ENCODE measurements around the gene TMEM184A. TPM values are rescaled to one million over a fixed set of nuclear protein-coding genes. Genes with fewer than 3 reads are reported as not detected.

TMEM184A gene
- total RNA-seq, 4 donors from 2014 or later, result 0.23 to 0.42 TPM; not detected in 2

DNA sequence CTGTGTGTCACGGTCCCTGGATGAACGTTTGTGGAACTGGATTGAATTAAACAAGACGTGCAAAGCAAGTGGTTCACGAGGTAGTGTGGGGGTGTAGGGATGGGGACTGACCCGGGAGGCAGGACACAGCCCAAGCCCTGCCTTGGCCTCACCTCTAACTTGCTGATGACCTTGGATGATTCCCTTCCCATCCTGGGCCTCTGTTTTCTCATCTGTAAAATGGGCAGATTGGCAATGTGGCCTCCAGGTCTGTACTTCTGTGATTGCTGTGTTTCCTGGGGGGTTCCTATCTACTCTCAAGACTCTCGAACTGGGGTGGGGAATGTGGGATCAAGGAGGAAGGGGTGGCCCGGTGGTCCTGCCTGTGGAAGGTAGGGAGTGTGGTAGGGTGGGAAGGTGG, 19.8 kb upstream of the TMEM184A start:
- Histone ChIP-seq H3K9me3 (no peaks in the 10 kb centered on the region), H3K36me3 (peaks cover 0 to 11% (median 1%) of the 10 kb centered on the region in 4 donors), H3K27ac (replicated peaks in 1 of 4) (no peak overlapping the region), H3K4me3 (no peak overlapping the region), H3K27me3 (no peaks in the 10 kb centered on the region), H3K4me1 (peaks cover 7 to 22% (median 20%) of the 10 kb centered on the region in 4 donors)
- no peak for TF ChIP-seq EP300 (IDR thresholded peaks at IDR 0.05)
- TF ChIP-seq POLR2AphosphoS5 (IDR thresholded peaks at IDR 0.05), result no peak
- TF ChIP-seq, protein P1, sequence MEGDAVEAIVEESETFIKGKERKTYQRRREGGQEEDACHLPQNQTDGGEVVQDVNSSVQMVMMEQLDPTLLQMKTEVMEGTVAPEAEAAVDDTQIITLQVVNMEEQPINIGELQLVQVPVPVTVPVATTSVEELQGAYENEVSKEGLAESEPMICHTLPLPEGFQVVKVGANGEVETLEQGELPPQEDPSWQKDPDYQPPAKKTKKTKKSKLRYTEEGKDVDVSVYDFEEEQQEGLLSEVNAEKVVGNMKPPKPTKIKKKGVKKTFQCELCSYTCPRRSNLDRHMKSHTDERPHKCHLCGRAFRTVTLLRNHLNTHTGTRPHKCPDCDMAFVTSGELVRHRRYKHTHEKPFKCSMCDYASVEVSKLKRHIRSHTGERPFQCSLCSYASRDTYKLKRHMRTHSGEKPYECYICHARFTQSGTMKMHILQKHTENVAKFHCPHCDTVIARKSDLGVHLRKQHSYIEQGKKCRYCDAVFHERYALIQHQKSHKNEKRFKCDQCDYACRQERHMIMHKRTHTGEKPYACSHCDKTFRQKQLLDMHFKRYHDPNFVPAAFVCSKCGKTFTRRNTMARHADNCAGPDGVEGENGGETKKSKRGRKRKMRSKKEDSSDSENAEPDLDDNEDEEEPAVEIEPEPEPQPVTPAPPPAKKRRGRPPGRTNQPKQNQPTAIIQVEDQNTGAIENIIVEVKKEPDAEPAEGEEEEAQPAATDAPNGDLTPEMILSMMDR (IDR thresholded peaks at IDR 0.05), result no peak
- no peak for TF ChIP-seq POLR2A (IDR thresholded peaks at IDR 0.05; ENCODE audit: low read depth)
- intact Hi-C loops (cut with DNase I), result loop anchor here (5.0 kb wide), 1 partner anchor 896 kb away; no protein-coding TSS in a partner anchor
- 89% methylated on average over 7 of the region's 7 CpGs for WGBS
- no peak for DNase-seq (ENCODE audit: extremely low spot score)

DNA sequence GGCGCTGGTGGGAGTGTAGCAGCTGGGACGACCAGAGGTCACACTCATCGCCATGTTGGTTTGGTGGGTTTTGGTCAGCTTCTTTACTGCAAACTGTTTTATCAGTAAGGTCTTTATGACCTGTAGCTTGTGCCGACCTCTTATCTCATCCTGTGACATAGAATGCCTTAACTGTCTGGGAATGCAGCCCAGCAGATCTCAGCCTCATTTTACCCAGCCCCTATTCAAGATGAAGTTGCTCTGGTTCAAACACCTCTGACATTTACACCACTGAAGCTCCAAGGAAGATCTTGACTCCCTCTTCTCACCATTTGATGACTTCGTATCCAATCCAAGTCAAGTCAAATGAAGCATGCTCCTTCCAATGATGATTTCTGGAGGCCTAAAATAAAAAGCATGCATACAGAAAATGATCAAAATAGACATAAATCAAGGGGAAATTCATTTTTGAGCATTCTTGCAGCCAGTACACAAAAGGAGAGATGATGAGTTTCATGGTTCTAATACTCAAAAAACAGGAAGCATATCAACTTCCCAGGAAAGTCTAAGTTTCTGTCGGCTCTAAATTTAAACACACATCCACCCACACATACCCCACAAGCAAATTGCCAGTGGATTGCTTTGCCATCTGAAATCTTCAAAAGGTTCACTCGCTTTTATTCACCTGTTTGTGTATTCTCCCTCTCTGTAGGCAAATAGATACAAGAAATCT, 16.3 kb upstream of the TMEM184A start:
- H3K36me3 ChIP-seq, result peaks cover 3 to 17% (median 10%) of the 10 kb centered on the region in 4 donors
- no peaks in the 10 kb centered on the region for H3K27me3 ChIP-seq
- WGBS, result 74% methylated on average over 7 of the region's 7 CpGs
- no peaks in the 10 kb centered on the region for H3K9me3 ChIP-seq
- no peak for DNase-seq (ENCODE audit: extremely low spot score)
- H3K27ac ChIP-seq (replicated peaks in 1 of 4), result no peak overlapping the region
- no peak for TF ChIP-seq EP300 (IDR thresholded peaks at IDR 0.05)
- TF ChIP-seq POLR2AphosphoS5 (IDR thresholded peaks at IDR 0.05), result no peak
- TF ChIP-seq, protein P1 (IDR thresholded peaks at IDR 0.05), result no peak
- no peak for TF ChIP-seq POLR2A (IDR thresholded peaks at IDR 0.05; ENCODE audit: low read depth)
- intact Hi-C loops (cut with DNase I), result loop anchor here (5.0 kb wide), 2 partner anchors 70 to 785 kb away; partner anchors contain the start of gene INTS1
- no peak overlapping the region for H3K4me3 ChIP-seq
- H3K4me1 ChIP-seq, result peaks cover 21 to 41% (median 34%) of the 10 kb centered on the region in 4 donors

DNA sequence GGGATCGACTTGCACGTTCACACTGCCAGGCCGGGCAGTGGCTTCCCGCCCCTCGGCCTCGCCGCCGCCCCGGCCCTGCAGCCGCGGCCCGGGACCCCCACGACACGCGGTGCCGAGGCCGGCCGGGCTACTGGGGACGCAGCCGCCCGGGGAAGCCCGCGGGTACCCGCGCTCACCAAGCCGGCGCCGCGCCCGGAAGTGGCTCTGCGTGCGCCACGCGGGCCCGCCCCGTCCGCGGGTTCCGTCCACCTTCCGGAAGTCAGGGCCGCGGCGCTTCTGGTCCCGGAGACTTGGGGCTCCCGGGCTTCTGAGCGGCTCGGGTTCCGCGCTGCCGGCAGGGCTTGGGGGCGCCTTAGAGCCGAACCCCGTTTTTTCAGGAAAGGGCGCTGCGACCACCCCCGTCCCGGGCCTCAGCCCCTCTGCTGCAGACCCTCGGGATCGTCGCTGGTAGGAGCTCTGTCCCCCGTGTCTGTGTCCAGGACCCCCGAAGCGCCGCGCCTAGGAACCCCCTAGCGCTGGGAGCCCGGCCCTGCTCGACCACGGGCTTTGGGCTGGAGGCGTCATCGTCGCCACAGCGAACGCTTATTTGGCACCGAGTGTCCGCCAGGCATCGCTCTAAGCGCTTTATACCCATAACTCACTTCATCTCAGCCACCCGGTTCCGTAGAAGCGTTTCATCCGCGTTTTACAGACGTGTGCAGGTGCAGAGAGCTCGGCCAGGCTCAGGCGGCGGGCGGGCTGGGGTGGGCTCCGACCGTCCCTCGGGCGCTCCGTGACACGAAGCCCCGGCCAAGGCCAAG, 14.0 kb upstream of the TMEM184A start, which contains the start of gene PSMG3:
TSS of gene PSMG3 (minus strand) at position 200 of the 800 bp plus-strand sequence. CDS start 693 bp downstream, outside the sequence.
- Histone ChIP-seq H3K27ac (replicated peaks in 1 of 4) (peak within 1 kb of the TSS; percentile 92 to 99 (median 94)), H3K4me3 (peak within 1 kb of the TSS; percentile 82 to 94 (median 83)), H3K4me1 (peaks cover 21 to 41% (median 34%) of the 10 kb centered on the region in 4 donors), H3K36me3 (peaks cover 4 to 32% (median 25%) of the 10 kb centered on the region in 4 donors), H3K27me3 (no peaks in the 10 kb centered on the region), H3K9me3 (no peaks in the 10 kb centered on the region)
- TF ChIP-seq POLR2AphosphoS5 (IDR thresholded peaks at IDR 0.05) (peak; percentile 85 to 87), POLR2A (IDR thresholded peaks at IDR 0.05; ENCODE audit: low read depth) (peak; percentile 39), EP300 (IDR thresholded peaks at IDR 0.05) (no peak)
- TF ChIP-seq, protein P1 (IDR thresholded peaks at IDR 0.05), result peak in 2 of 3 experiments; percentile 39 to 50
- intact Hi-C loops (cut with DNase I), result loop anchor here (5.0 kb wide), 2 partner anchors 68 to 787 kb away; partner anchors contain the start of gene INTS1
- 0% methylated on average over 26 of the region's 95 CpGs for WGBS
- peak; percentile 97 for DNase-seq (ENCODE audit: extremely low spot score)

DNA sequence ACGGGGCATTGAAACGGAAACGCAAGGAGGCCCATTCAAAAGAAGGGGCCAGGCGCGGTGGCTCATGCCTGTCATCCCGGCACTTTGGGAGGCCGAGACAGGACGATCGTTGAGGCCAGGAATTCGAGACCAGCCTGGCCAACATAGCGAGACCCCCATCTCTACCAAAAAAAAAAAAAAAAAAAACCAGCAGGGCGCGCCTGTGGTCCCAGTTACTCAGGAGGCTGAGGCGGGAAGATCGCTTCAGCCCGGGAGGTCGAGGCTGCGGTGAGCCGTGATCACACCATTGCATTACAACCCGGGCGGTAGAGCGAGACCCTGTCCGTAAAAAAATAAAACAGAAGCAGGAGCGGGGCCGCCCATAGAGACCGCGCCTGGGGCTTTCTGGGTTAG, 13.4 kb upstream of the TMEM184A start:
- no peaks in the 10 kb centered on the region for H3K9me3 ChIP-seq
- WGBS, result 25% methylated on average over 27 of the region's 27 CpGs
- no peaks in the 10 kb centered on the region for H3K27me3 ChIP-seq
- DNase-seq (ENCODE audit: extremely low spot score), result no peak
- peaks cover 21 to 41% (median 34%) of the 10 kb centered on the region in 4 donors for H3K4me1 ChIP-seq
- H3K4me3 ChIP-seq, result peak overlapping the region; percentile 82 to 94 (median 83)
- intact Hi-C loops (cut with DNase I), result no loop called here
- H3K36me3 ChIP-seq, result peaks cover 4 to 33% (median 25%) of the 10 kb centered on the region in 4 donors
- peak overlapping the region; percentile 92 to 99 (median 94) for H3K27ac ChIP-seq (replicated peaks in 1 of 4)
- TF ChIP-seq POLR2AphosphoS5 (IDR thresholded peaks at IDR 0.05) (no peak), POLR2A (IDR thresholded peaks at IDR 0.05; ENCODE audit: low read depth) (no peak), EP300 (IDR thresholded peaks at IDR 0.05) (no peak)
- TF ChIP-seq, protein P1 (IDR thresholded peaks at IDR 0.05), result no peak

Data from esophagus muscularis mucosa (tissue), 4 donors.